Activated CD4-positive, alpha-beta T cell treated with anti-CD3 and anti-CD28 coated beads, Interleukin-2, amount 10 ng/mL, durations not matched to agents 24 days and 14 days (primary cell): Measurements from ENCODE around the gene LRRC61. TPM values are rescaled to one million over a fixed set of nuclear protein-coding genes. Genes with fewer than 3 reads are reported as not detected.

Experiments used
- DNase-seq: peaks from one replicate; pipeline ENCODE4 v3.0.0; 2022
- H3K27ac Mint-ChIP-seq: one replicate; pipeline ENCODE4 v1.8.0; 2022; ENCODE audit warnings: mild to moderate bottlenecking, mixed read lengths
- H3K27me3 Mint-ChIP-seq: one replicate; pipeline ENCODE4 v1.8.0; 2022; ENCODE audit warnings: mixed read lengths
- H3K36me3 Mint-ChIP-seq: one replicate; pipeline ENCODE4 v1.8.0; 2022; ENCODE audit warnings: low read depth, mild to moderate bottlenecking, mixed read lengths
- H3K4me1 Mint-ChIP-seq: one replicate; pipeline ENCODE4 v1.8.0; 2021; ENCODE audit warnings: mixed read lengths
- H3K4me3 Mint-ChIP-seq: one replicate; pipeline ENCODE4 v1.8.0; 2022; ENCODE audit warnings: mild to moderate bottlenecking, moderate library complexity, mixed read lengths
- H3K9me3 Mint-ChIP-seq: one replicate; pipeline ENCODE4 v1.8.0; 2021; ENCODE audit warnings: mixed read lengths
- intact Hi-C: fragments of 100-400 bp; cut with micrococcal nuclease; formaldehyde crosslinking; loops from one replicate; pipeline ENCODE4 v1.15.1; 2023
- total RNA-seq: library from RNA; stranded (reverse); gene quantifications from 2 replicates; pipeline ENCODE4 v1.2.3, GENCODE V29; 2022

Gene LRRC61
- total RNA-seq, 1 donor from 2014 or later: 26.8 TPM

- Mint-ChIP-seq H3K36me3 (peaks cover 35% of the 10 kb centered on the region), H3K4me3 (no peak overlapping the region), H3K9me3 (no peaks in the 10 kb centered on the region), H3K27ac (no peak overlapping the region), H3K4me1 (peaks cover 6% of the 10 kb centered on the region), H3K27me3 (no peaks in the 10 kb centered on the region)
- DNase-seq: no peak
- intact Hi-C loops: no loop called here
Observed at GRCh38 chr7:150330211-150330885, 7.2 kb downstream of the LRRC61 start.

- Mint-ChIP-seq H3K4me3 (no peak overlapping the region), H3K4me1 (no peaks in the 10 kb centered on the region), H3K9me3 (no peaks in the 10 kb centered on the region), H3K27me3 (no peaks in the 10 kb centered on the region), H3K36me3 (peaks cover 19% of the 10 kb centered on the region), H3K27ac (no peak overlapping the region)
- intact Hi-C loops: no loop called here
- DNase-seq: no peak
Observed at GRCh38 chr7:150332852-150333635, 9.9 kb downstream of the LRRC61 start.

GRCh38 chr7:150333659-150334058 is 10.5 kb downstream of the LRRC61 start:
- Mint-ChIP-seq H3K27me3 (no peaks in the 10 kb centered on the region), H3K27ac (no peak overlapping the region), H3K4me1 (no peaks in the 10 kb centered on the region), H3K36me3 (peaks cover 16% of the 10 kb centered on the region), H3K9me3 (no peaks in the 10 kb centered on the region), H3K4me3 (no peak overlapping the region)
- DNase-seq: no peak
- intact Hi-C loops: no loop called here

- intact Hi-C loops: no loop called here
- no peak overlapping the region for H3K4me3 Mint-ChIP-seq
- H3K36me3 Mint-ChIP-seq: peaks cover 12% of the 10 kb centered on the region
- no peaks in the 10 kb centered on the region for H3K27me3 Mint-ChIP-seq
- no peaks in the 10 kb centered on the region for H3K9me3 Mint-ChIP-seq
- H3K4me1 Mint-ChIP-seq: no peaks in the 10 kb centered on the region
- DNase-seq: no peak
- H3K27ac Mint-ChIP-seq: no peak overlapping the region
Observed at GRCh38 chr7:150334108-150334507, 11.0 kb downstream of the LRRC61 start.

- peaks cover 6% of the 10 kb centered on the region for H3K27me3 Mint-ChIP-seq
- H3K4me1 Mint-ChIP-seq: no peaks in the 10 kb centered on the region
- no peaks in the 10 kb centered on the region for H3K9me3 Mint-ChIP-seq
- H3K4me3 Mint-ChIP-seq: no peak overlapping the region
- intact Hi-C loops: no loop called here
- no peak for DNase-seq
- H3K27ac Mint-ChIP-seq: no peak overlapping the region
- peaks cover 11% of the 10 kb centered on the region for H3K36me3 Mint-ChIP-seq
Observed at GRCh38 chr7:150335108-150335773, 12.1 kb downstream of the LRRC61 start.

- Mint-ChIP-seq H3K36me3 (peaks cover 11% of the 10 kb centered on the region), H3K4me1 (no peaks in the 10 kb centered on the region), H3K9me3 (no peaks in the 10 kb centered on the region), H3K27ac (no peak overlapping the region), H3K27me3 (peaks cover 9% of the 10 kb centered on the region), H3K4me3 (no peak overlapping the region)
- DNase-seq: no peak
- intact Hi-C loops: no loop called here
Observed at GRCh38 chr7:150335774-150336112, 12.6 kb downstream of the LRRC61 start.

GRCh38 chr7:150336746-150337145 is 13.6 kb downstream of the LRRC61 start:
- peaks cover 14% of the 10 kb centered on the region for H3K27me3 Mint-ChIP-seq
- H3K36me3 Mint-ChIP-seq: peaks cover 4% of the 10 kb centered on the region
- H3K27ac Mint-ChIP-seq: no peak overlapping the region
- no peaks in the 10 kb centered on the region for H3K9me3 Mint-ChIP-seq
- no peak overlapping the region for H3K4me3 Mint-ChIP-seq
- DNase-seq: no peak
- intact Hi-C loops: no loop called here
- H3K4me1 Mint-ChIP-seq: no peaks in the 10 kb centered on the region

- H3K36me3 Mint-ChIP-seq: peaks cover 8% of the 10 kb centered on the region
- H3K27ac Mint-ChIP-seq: no peak overlapping the region
- H3K4me1 Mint-ChIP-seq: peaks cover 3% of the 10 kb centered on the region
- intact Hi-C loops: no loop called here
- no peaks in the 10 kb centered on the region for H3K9me3 Mint-ChIP-seq
- no peak overlapping the region for H3K4me3 Mint-ChIP-seq
- H3K27me3 Mint-ChIP-seq: peaks cover 18% of the 10 kb centered on the region
- DNase-seq: no peak
Observed at GRCh38 chr7:150337179-150337578, 14.0 kb downstream of the LRRC61 start.

- Mint-ChIP-seq H3K27me3 (peaks cover 23% of the 10 kb centered on the region), H3K9me3 (no peaks in the 10 kb centered on the region), H3K27ac (no peak overlapping the region), H3K36me3 (peaks cover 8% of the 10 kb centered on the region), H3K4me3 (no peak overlapping the region), H3K4me1 (peaks cover 3% of the 10 kb centered on the region)
- intact Hi-C loops: no loop called here
- DNase-seq: no peak
Observed at GRCh38 chr7:150337659-150338081, 14.5 kb downstream of the LRRC61 start.

GRCh38 chr7:150338166-150338829 is 15.1 kb downstream of the LRRC61 start:
- Mint-ChIP-seq H3K9me3 (peaks cover under 1% of the 10 kb centered on the region), H3K36me3 (peaks cover 8% of the 10 kb centered on the region), H3K4me1 (peaks cover 3% of the 10 kb centered on the region), H3K27me3 (peaks cover 30% of the 10 kb centered on the region), H3K27ac (no peak overlapping the region), H3K4me3 (no peak overlapping the region)
- intact Hi-C loops: no loop called here
- DNase-seq: no peak

- Mint-ChIP-seq H3K27me3 (peaks cover 37% of the 10 kb centered on the region), H3K36me3 (peaks cover 8% of the 10 kb centered on the region), H3K9me3 (peaks cover 8% of the 10 kb centered on the region), H3K27ac (no peak overlapping the region), H3K4me3 (no peak overlapping the region), H3K4me1 (peaks cover 3% of the 10 kb centered on the region)
- no peak for DNase-seq
- intact Hi-C loops: no loop called here
Observed at GRCh38 chr7:150339409-150339809, 16.3 kb downstream of the LRRC61 start.

GRCh38 chr7:150340024-150340749 is 17.0 kb downstream of the LRRC61 start:
- Mint-ChIP-seq H3K9me3 (peaks cover 8% of the 10 kb centered on the region), H3K27ac (no peak overlapping the region), H3K36me3 (peaks cover 6% of the 10 kb centered on the region), H3K4me1 (peaks cover 3% of the 10 kb centered on the region), H3K27me3 (peaks cover 38% of the 10 kb centered on the region), H3K4me3 (no peak overlapping the region)
- intact Hi-C loops: no loop called here
- DNase-seq: no peak

GRCh38 chr7:150340875-150341262 is 17.7 kb downstream of the LRRC61 start:
- no peak for DNase-seq
- Mint-ChIP-seq H3K36me3 (peaks cover 6% of the 10 kb centered on the region), H3K27me3 (peaks cover 38% of the 10 kb centered on the region), H3K27ac (no peak overlapping the region), H3K4me3 (no peak overlapping the region), H3K4me1 (peaks cover 3% of the 10 kb centered on the region), H3K9me3 (peaks cover 8% of the 10 kb centered on the region)
- intact Hi-C loops: no loop called here
